NOMO-1 treated with dmso at 0.1 percent for 144 hours (cell line): ENCODE data around the gene SLC23A1.

Experiments
- DNase-seq: peaks from one replicate; lab custom pipeline; 2025; ENCODE audit not compliant: unreplicated experiment; lab: John Stamatoyannopoulos, UW

Gene SLC23A1

DNA sequence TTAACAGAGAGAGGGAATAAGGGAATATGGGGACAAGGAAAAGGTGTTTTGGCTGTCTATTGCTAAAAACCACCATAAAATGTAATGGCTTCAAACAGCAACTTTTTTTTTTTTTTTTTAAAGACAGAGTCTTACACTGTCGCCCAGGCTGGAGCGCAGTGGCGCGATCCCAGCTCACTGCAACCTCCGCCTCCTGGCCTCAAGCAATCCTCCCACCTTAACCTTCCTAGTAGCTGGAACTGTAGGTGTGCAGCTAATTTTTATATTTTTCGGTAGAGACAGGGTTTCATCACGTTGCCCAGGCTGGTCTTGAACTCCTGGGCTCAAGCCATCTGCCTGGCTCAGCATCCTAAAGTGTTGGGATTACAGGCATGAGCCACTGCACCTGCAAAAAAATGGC lies 25.1 kb upstream of the SLC23A1 start:
- no peak for DNase-seq

DNA sequence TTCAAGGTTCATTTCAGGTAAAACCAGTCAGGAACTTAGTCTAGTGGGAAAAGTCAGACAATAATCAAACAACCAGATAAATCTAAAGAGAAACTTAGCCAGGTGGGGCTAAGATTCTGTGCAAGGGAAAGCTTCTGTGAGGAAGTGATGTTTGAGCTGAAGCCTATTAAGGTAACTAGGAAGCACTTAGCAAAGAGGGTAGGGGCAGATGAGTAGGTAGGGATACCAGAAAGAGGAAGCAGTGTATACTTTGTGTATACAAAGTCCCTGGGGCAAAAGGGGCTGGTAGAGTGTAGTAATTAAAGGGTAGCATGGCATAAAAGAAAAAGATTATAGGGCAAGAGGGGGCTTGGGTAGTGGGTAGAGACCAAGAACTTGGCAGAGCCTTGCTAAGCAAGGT lies 24.4 kb upstream of the SLC23A1 start:
- DNase-seq, result peak; percentile 24

DNA sequence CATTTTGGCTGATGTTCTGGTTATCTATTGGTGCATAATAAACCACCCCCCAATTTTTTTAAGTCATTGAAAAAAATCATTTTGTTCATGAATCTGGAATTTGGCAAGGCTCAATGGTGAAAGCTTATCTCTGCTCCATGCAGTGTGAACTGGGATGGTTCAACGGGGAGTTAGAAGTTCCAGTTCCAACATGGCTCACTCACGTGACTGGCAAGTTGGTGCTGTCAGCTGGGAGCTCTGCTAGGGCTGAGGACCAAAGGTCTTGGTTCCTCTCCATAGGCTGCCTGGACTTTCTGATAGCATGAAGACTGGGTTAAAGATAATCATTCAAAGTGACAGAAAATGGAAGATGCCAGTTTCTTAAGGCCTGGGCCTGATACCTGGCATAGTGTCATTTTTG lies 23.9 kb upstream of the SLC23A1 start:
- no peak for DNase-seq

DNA sequence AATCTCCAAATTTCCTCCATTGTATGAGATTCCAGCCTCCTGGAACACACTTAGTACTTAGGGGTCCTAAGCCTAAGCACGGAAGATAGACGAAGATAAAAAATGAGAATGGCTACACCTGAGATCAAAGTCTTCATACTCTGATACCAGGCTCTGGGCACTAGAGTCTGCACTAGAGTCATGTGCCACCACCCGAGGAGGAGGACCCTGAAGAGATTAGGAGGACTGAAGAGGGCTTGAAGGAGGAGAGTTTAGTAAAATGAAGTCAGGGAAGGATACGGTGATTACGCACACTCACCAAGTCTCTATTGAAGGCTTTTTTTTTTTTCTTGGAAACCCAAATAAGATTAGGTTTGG lies 21.4 kb upstream of the SLC23A1 start:
- no peak for DNase-seq

DNA sequence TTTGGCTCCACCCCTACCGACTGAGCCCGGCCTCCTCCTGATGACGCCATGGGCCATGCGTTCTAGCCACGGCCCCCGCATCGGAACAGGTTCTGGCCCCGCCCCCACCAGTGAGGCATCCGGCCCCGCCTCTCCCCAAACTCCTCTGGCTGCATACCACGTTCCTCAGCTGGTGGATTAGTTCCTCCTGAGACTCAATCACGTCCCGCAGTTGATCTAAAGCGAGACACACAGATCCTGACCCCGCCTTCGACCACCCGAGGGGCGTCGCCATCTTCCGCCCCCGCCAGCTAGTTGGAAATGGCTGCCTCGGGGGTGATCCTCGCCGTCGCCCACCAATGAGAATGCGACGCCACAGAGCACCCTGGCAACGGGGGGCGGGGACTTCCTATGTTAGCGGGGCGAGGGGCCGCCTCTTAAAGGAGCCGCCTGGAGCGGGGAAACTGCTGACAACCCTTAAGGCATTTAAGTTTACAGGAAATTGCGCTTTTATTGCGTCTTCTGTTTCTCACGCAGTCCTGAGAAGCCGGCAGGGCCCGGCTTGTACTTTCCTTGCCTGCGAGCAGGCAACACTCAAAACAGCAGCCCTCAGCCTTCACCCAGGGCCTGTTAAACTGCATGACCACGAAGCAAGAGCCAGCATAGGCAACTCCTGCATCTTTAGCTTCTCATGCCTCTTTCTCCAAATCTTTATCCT lies 20.8 kb upstream of the SLC23A1 start, which contains the start of gene SPATA24:
SPATA24 (minus strand) TSS at position 303 of the 697 bp plus-strand sequence; CDS start at position 274, 29 bp downstream.
- DNase-seq, result peak; percentile 97

DNA sequence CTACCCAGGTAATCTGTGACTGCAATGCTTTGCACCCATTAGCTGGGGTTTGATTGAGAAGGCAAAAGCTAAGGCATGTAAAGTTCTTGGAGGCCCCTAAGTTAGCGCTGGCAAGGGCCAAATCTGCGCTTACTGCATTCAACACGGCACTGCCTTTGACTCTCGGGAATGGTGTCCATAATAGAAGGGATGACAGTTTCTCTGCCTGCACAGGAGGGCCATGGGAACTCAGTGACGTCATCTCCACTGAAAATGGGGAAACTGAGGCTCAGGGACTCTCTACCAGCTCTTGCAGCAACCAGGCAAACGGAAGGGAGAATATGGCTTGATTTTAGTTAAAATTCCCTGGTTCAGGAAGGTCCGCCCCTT lies 20.3 kb upstream of the SLC23A1 start:
- DNase-seq, result no peak

DNA sequence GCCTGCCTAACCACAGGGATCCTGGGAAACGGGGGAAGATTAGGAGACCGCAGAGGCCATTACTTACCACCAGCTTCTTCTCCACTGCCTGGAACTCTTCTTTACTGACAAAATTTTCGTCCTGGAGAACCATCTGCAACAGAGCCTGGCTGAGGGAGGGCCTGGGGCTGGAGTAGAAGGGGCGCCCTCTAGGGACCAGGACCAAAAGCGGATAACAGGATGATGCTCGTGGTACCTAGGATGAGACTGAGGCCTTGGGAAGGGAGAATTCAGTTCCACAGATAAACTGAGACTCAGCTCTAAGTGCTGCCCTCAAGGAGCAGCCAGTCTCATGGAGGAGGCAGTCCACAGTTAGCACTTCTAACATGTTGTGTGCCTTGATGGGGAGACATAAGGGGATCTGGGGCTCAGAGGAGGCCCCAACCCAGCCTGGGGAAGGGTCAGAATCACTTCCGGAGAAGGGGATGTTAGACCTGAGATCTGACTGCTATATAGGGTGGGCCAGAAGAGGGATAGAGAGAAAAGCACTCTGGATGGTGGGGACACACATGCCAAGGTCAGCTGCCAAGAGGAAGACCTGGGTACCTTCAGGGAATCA lies 19.6 kb upstream of the SLC23A1 start:
- DNase-seq, result no peak

DNA sequence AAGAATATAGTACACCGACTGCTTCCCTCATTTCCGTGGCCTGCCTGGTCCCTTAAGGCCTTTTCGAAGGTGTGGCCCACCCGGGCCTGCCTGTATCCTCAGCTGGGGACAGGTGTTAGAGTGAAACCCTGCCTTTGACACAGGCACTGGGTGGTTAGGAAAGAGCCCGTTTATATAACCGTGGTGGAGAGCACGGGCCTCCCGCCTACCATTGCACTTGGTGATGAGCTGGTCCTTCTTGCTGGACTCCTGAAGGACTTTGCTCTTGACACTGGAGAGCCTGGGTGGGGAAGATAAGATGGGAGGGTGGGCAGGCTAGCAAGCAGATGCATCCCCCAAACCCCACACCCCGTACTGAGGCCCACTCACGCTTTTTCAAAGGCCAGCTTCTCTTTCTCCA lies 18.4 kb upstream of the SLC23A1 start:
- no peak for DNase-seq

DNA sequence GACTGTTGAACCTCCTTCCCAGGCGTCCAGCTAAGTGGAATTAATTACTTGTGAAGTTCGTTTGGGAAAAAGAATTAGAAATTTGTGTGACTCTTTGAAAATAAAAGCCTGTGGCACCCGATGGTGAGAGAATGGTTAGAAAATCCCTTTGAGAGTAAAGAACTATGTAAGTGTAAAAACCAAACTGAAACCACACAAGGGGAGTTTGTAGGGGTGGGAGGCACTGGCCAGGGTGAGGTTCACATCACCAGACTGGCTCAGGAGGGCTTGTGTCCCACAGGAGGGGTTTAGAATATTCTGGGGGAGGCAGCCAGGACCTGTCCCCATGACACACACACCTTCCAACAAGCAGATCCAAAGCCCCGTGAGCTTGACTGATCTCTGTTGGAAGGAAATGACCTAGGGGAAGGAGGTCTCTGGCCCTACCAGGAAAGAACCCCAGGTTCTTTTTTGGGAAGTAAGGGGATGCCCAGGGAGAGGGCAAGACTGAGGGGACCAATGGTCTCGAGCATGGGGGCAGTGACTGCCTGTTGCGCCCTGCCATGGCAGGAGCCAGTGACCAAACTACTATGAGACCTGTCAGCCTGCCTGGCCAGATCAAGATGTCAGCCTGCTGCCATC lies 16.5 kb upstream of the SLC23A1 start:
- no peak for DNase-seq

DNA sequence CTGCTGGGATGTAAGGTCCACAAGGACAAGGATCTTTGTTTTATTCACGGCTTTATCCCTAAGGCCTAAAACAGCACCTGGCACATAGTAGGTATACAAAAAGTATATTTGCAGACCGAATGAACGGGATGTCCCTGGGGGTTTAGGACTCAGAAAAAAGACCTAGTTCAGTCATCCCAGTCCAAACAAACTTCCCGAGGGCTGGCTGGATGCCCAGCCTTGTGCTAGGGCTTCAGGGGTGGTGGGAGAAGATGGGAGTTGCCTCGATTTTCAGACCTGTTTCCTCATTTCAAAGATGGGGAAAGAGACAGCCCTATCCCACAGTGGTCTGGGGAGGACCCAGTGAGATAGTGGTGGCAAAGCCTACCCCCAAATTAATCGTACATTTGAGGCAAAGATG lies 14.8 kb upstream of the SLC23A1 start:
- DNase-seq, result no peak

DNA sequence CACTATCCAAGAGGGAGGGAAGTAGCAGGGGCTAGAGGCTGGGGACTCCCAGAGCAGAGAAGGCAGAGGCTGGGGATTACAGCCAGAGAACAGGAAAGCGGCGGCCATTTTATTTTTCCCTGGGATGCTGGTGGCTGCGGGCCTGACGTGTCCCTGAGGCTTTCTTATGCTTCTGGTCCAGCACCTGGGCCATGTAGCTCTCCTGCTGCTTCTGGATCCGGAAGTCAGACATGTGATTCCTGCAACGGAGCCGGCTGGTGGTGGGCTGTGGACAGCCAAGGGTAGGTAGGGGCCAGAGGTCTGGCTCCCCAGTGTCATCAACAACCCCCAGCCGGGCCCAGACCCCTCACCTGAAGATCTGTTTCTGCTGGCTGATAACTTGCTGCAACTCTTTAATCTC lies 13.6 kb upstream of the SLC23A1 start:
- DNase-seq, result no peak

DNA sequence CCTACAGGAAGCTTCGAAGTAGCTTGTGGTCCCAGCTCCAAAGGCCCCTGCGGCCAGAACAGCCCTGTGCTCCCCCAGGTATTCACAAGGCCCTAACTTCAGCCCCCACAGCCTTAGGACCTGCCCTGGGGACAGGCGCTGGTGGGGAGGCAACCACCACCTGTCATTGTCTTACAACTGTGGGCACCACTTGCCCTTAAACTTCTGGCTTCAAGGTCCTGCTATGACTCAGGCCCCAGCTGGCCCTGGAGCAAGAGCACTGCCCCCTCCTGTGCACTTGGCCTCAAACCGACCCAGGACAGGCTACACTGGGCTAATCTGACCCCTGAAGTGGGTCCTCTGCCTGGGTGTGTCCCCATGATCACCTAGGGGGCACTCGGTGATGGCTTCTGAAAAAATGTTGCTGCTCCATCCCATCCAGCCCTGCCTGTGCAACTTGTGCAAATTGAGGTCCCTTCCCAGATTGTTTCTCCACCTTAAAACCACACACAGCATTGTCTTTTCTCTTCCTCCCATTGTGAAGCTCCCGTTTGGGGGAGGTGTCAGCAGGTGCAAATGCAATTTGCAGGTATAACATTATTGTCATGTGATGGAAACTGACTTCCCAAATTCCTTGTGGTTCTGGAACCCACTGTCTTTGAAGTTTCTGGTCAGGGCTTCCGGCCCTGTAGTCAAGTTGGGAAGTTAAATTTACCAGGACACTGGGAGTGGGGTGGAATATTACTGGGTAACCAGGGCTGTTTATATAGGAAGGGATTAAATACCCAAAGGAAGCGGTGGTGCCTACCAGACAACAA lies 12.9 kb upstream of the SLC23A1 start:
- no peak for DNase-seq

DNA sequence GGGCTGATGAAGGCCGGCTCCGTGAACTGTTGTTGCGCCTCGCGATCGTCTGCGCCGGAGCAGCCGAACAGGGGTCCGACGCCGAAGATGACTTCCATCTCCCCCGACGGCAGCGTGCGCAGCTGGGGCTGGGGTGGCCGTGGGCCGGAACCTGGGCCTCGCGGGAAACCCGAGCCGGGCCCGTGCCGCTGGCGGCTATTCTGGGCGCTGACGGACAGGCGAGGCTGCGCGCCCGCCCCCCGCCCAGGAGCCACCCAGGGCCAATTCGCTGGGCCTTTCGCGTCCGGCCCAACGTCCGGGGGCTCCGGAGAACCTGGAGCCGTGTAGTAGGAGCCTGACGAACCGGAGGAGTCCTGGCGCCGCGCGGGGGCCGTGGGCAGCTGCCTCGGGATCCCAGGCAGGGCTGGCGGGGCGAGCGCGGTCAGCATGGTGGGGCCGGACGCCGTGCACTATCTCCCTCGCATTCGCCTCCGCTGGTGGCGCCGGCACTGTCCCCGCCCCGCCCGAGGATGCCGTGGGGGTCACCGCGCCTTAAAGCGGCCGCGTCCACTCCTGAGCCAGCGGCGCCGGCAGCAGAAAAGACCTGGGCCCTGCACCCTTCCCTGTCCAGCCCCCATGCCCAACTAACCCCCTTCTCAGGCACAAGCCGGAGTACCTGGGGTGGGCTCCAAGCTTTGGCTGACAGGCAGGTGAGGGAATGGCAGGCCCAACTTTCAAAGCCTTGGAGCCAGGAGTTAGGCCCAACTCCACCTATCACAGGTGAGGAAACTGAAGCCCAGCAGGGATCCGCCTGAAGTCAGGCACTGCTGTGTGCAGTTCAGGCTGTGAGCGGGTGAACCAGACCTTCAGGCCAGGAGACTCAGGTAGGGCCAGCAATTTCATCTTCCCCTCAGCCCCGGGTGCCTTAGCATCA lies 11.8 kb upstream of the SLC23A1 start, which contains the start of gene PROB1:
PROB1 (minus strand) TSS at position 451 of the 913 bp plus-strand sequence; CDS start at position 428, 23 bp downstream.
- DNase-seq, result no peak

DNA sequence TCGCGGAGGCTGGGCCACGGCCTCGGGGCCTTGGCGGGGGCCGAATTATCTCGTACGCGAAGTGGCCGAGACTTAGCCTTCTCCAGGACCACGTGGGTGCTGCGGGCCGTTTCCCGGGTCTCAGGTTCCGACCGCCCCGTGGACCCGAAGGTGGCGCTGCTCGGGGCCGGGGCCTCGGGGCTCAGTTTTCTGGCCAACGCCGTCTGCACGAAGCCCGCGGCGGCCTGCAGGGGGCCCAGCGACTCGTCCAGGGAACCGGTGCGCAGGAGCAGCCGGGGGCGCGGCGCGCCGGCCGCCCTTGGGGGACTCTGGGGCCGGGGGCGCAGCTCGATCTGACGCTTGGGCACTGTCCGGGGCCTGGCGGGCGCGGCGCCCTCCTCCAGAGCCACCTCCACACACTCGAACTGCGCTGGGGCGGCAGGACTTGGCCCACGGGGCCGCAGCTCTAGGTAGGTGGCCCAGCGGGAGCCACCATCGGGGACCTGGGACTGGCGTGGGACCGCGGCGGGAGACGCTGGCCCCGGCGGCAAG lies 11.1 kb upstream of the SLC23A1 start:
- DNase-seq, result no peak

DNA sequence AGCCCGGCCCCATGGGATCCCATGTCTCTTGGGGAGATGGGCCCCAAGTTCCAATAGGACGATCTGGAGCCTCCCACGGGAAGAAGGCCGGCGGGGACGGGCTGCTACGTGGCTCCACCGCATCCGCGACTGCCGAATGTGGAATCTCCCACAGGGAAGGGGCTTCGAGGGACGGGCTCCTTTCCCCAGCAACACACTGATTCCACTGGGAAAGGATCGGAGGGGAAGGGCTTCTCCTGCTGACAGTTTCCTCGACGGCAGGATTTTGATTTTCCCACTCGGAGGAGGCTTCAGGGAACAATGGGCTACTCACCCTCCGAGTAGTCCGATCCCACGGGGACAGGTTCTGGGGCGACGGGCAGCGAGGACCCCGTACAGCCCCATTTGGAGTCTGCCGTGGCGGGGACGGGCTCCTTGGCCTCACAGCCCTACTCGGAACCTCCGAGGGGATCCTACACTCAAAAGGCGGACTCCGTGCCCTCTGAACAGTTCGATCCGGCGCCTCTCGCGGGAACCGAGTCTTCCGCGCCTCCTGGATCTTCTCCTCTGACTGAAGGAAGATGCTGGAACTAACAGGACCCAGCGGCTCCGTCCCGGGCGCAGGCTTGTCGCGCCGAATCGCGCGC lies 10.5 kb upstream of the SLC23A1 start:
- DNase-seq, result no peak

DNA sequence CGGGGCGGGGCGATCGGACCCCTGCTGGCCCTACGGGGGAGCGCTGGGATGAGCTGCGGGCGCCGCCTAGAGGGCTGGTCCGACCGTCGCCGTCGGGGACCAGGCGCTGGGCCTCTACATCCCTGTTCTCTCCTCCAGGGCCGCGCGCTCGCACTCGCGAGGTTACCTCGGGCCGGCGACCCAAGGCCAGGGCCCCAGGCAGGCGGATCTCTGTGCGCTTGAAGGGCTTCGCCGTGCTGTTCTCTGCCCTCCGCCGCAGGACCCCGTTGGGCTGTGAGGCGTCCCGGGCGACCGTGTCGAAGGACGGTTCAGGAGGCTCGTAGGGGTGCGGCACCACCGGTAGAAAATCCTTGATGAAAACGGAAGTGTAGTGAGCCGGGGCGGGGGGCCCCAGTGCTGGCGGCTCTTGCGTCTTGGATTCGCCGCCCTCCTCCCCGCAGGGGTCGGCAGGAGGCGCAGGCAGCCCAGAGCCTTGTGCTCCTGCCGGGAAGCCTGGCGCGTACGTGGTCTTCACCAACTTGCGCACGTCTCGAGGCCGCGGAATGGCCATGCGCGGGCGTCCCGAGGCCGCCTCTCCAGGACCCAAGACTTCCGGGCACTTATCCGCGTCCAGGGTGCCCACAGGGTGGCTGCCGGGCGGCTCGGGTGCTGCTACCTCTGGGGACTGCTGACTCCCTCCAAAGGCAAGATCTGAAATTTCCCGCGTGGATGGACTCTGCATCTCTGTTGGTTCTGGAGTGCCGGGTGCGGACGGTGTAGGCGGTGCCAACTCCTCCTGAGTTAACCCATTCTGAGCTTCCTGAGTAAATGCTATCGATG lies 9.8 kb upstream of the SLC23A1 start:
- peak; percentile 79 for DNase-seq

DNA sequence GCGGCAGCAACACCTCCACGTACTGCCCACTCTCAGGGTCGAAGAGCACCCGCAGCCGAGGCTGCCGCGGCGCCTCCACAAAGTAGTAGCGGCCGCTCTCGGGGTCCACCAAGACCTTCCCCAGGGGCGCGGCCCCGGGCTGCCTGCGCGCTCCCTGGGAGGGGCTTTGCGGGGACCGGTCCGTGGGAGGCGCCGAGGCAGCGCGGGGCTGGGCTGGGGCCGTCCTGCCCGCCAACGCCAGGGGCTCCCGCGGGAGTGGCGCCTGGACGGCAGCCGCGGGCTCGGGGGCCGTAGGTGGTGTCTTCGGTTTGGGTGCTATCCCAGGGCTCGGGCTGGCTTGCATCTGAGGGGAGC lies 9.2 kb upstream of the SLC23A1 start:
- DNase-seq, result no peak

DNA sequence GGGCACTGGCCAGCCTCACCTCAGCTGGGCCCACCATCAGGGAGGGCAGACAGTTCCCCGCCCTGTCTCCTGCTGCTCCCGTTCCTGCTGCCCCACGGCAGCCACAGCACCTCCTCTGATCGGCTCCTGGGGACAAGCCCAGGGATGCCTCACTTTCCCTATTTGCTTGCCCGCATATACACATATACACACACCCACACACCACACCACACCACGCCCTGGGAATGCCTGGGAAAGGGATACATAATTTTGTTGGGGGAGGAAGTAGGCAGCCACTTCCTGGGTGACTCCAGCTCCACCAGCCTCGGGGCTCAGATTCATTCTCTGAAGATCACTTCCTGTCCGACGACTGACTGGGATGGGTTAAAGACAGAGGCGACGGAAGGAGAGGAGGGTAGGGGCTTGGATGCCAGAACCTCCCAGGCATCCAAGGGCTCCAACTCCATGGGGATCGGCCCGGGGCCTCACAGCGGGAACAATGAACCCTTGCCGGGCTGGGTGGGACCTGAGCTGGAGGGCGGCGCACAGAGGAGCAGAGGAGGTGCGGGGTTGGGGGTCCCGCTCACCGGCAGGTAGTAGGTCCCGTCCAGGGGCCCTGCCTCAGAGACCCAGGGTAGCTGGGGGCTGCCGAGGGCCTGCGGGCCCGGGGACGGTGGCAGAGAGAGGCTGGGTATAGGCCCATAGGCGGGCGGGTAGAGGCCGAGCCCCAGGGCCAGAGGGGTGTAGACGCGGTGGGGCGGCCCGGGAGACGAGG lies 8.7 kb upstream of the SLC23A1 start:
- DNase-seq, result no peak
